ENCODE measurements around the gene DEFB118.
"Not testable (repeated sequence)": the region's sequence is repeated elsewhere in the genome, so short reads cannot be mapped to it uniquely, and the experiment has no call there.

The DEFB118 gene, protein sequence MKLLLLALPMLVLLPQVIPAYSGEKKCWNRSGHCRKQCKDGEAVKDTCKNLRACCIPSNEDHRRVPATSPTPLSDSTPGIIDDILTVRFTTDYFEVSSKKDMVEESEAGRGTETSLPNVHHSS

DNA sequence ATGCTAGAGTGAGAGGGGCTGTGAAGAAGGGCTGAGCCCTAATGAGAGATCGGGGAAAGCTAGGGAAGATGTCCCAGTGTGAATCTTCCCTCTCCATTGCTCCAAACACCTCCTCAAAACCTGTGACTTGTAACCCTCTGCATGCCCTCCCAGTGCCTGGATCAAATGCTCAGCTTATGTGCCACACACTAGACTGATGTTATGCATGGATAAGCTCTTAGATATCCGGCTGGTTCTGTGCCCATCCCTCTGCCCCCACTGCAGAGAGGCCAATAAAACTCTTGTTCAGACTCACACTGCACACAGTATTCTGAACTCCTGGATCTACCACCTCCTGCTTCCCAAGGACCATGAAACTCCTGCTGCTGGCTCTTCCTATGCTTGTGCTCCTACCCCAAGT, at the start of gene DEFB118:
Gene DEFB118 (plus strand): TSS at position 301 of the 400 bp plus-strand sequence. CDS start 50 bp downstream, at position 351.
- no peak for DNase-seq (ENCODE audit: low spot score)
- TF ChIP-seq, protein P1, sequence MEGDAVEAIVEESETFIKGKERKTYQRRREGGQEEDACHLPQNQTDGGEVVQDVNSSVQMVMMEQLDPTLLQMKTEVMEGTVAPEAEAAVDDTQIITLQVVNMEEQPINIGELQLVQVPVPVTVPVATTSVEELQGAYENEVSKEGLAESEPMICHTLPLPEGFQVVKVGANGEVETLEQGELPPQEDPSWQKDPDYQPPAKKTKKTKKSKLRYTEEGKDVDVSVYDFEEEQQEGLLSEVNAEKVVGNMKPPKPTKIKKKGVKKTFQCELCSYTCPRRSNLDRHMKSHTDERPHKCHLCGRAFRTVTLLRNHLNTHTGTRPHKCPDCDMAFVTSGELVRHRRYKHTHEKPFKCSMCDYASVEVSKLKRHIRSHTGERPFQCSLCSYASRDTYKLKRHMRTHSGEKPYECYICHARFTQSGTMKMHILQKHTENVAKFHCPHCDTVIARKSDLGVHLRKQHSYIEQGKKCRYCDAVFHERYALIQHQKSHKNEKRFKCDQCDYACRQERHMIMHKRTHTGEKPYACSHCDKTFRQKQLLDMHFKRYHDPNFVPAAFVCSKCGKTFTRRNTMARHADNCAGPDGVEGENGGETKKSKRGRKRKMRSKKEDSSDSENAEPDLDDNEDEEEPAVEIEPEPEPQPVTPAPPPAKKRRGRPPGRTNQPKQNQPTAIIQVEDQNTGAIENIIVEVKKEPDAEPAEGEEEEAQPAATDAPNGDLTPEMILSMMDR (IDR thresholded peaks at IDR 0.05; ENCODE audit: extremely low read depth, insufficient read depth, missing control alignments) = no peak
- in situ Hi-C loops (cut with MboI; ENCODE audit: low pct_unique_long_range_greater_than_20kb, low sequenced_read_pairs, unreplicated experiment) = no loop called here

DNA sequence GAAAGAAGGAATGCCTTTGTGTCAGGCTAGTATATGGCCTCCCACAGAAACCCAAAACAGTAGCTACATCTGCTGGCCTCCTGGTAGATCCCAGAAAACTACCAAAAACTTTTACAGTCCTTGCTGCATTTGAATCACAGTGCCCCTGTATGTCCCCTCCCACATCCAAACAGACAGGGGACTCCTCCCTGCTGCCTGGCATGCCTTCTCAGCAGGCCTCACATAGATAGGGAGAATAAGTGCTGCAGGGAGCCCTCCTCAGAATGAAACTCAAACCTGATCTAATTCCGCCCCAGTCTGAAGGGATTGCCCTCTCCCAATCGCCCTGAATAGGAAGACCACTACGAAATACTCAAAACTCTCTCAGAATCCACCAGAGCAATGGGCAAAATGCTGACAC, 45.9 kb upstream of the DEFB118 start:
- in situ Hi-C loops (cut with MboI; ENCODE audit: low pct_unique_long_range_greater_than_20kb, low sequenced_read_pairs, unreplicated experiment) = no loop called here

DNA sequence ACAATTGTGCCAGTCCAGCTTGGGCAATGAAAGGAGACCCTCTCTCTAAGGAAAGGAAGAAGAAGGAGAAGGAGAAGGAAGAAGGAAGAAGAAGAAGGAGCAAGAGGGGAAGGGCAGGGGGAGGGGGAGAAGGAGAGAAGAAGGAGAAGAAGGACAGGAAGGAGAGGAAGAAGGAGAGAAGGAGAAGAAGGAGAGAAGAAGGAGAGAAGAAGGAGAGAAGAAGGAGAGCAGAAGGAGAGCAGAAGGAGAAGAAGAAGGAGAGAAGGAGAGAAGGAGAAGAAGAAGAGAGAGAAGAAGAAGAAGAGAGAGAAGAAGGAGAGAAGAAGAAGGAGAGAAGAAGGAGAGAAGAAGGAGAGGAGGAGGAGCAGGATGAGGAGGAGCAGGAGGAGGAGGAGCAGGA, 37.5 kb upstream of the DEFB118 start:
- TF ChIP-seq, protein P1 (IDR thresholded peaks at IDR 0.05; ENCODE audit: extremely low read depth, insufficient read depth, missing control alignments) = no peak
- DNase-seq (ENCODE audit: low spot score) = no peak
- in situ Hi-C loops (cut with MboI; ENCODE audit: low pct_unique_long_range_greater_than_20kb, low sequenced_read_pairs, unreplicated experiment) = no loop called here

More for the DNA sequence above, 45.9 kb upstream of the DEFB118 start:
- no peak for DNase-seq (ENCODE audit: low spot score)
- TF ChIP-seq, protein P1 (IDR thresholded peaks at IDR 0.05; ENCODE audit: extremely low read depth, insufficient read depth, missing control alignments) = no peak

GRCh38 chr20:31341470-31341869, 26.9 kb upstream of the DEFB118 start:
- no peak for DNase-seq (ENCODE audit: low spot score)
- TF ChIP-seq, protein P1 (IDR thresholded peaks at IDR 0.05; ENCODE audit: extremely low read depth, insufficient read depth, missing control alignments) = no peak
- in situ Hi-C loops (cut with MboI; ENCODE audit: low pct_unique_long_range_greater_than_20kb, low sequenced_read_pairs, unreplicated experiment) = no loop called here

DNA sequence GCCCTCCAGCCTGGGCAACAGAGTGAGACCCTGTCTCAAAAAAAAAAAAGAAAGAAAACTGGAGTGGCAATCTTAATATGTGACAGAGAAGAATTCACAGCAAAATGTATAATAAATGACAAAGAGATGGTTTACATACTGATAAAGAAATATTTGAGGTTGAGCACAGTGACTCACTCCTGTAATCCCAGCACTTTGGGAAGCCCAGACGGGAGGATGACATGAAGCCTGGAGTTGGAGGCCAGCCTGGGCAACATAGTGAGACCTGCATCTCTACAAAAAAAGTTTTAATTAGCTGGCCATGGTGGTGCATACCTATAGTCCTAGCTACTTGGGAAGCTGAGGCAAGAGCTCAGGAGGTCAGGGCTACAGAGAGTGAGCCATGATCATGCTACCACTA, 12.4 kb upstream of the DEFB118 start:
- DNase-seq (ENCODE audit: low spot score) = no peak
- TF ChIP-seq, protein P1 (IDR thresholded peaks at IDR 0.05; ENCODE audit: extremely low read depth, insufficient read depth, missing control alignments) = no peak
- in situ Hi-C loops (cut with MboI; ENCODE audit: low pct_unique_long_range_greater_than_20kb, low sequenced_read_pairs, unreplicated experiment) = no loop called here

DNA sequence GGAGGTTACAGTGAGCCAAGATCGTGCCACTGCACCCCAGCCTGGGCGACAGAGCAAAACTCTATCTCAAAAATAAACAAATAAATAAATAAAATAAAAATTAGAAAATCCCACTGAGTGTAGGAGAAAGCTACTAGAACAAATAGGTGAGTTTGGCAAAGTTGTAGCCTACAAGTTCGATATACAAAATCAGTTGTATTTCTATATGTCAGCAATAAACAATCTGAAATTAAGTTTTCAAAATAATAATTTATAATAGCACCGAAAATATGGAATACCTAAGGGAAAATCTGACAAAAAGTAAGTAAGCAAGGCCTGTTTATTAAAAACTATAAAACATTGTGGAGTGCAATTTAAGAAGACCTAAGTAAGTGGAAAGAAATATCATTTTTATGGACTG, 5.1 kb upstream of the DEFB118 start:
- no peak for DNase-seq (ENCODE audit: low spot score)
- in situ Hi-C loops (cut with MboI; ENCODE audit: low pct_unique_long_range_greater_than_20kb, low sequenced_read_pairs, unreplicated experiment) = no loop called here
- TF ChIP-seq, protein P1 (IDR thresholded peaks at IDR 0.05; ENCODE audit: extremely low read depth, insufficient read depth, missing control alignments) = no peak

- in situ Hi-C loops (cut with MboI; ENCODE audit: low pct_unique_long_range_greater_than_20kb, low sequenced_read_pairs, unreplicated experiment); DNase-seq (ENCODE audit: low spot score): not testable (repeated sequence)
Measured at GRCh38 chr20:31364272-31364671, 4.1 kb upstream of the DEFB118 start.
